ENCODE measurements around the gene CFAP52.
"Not testable (repeated sequence)": the region's sequence is repeated elsewhere in the genome, so short reads cannot be mapped to it uniquely, and the experiment has no call there.

The CFAP52 gene

DNA sequence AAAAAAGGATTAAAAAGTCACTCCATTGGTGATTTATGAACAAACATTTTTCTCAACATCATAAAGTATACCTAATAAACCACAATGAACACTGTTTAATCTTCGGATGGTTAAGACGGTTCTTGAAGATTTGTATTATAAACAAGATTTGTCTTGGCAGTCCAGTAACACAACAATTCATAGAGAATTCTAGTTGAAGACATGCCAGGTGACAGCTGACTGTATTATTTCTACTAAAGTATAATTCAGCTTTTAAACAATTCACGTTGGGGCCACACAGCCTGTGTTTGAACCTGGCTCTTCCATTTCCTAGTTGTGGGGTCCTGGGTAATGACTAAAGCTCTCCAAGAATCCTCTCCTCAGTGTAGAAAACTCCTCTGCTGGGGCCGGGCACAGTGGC, 22.8 kb upstream of the CFAP52 start:
- no peak for DNase-seq
- Histone ChIP-seq H3K4me1 (ENCODE audit: low read length) (no peaks in the 10 kb centered on the region), H3K27ac (ENCODE audit: low read length) (no peak overlapping the region), H3F3A (ENCODE audit: insufficient read depth, low read length) (no peaks in the 10 kb centered on the region), H2AFZ (ENCODE audit: low read length) (no peak overlapping the region), H3K36me3 (replicated peaks; ENCODE audit: insufficient read depth, low read length) (no peaks in the 10 kb centered on the region), H3K27me3 (replicated peaks; ENCODE audit: insufficient read depth, low read length) (no peaks in the 10 kb centered on the region), H3K79me2 (ENCODE audit: low read length) (no peaks in the 10 kb centered on the region), H3K9ac (ENCODE audit: low read length) (no peak overlapping the region), H3K9me3 (replicated peaks; ENCODE audit: insufficient read depth, low read length) (no peaks in the 10 kb centered on the region), H3K4me2 (ENCODE audit: low read depth, low read length) (no peak overlapping the region), H3K4me3 (ENCODE audit: low read length) (no peak overlapping the region), H4K20me1 (ENCODE audit: insufficient read depth, low read length) (no peaks in the 10 kb centered on the region), H3K9me2 (replicated peaks; ENCODE audit: insufficient read depth, low read length) (no peaks in the 10 kb centered on the region)
- TF ChIP-seq, protein P1, sequence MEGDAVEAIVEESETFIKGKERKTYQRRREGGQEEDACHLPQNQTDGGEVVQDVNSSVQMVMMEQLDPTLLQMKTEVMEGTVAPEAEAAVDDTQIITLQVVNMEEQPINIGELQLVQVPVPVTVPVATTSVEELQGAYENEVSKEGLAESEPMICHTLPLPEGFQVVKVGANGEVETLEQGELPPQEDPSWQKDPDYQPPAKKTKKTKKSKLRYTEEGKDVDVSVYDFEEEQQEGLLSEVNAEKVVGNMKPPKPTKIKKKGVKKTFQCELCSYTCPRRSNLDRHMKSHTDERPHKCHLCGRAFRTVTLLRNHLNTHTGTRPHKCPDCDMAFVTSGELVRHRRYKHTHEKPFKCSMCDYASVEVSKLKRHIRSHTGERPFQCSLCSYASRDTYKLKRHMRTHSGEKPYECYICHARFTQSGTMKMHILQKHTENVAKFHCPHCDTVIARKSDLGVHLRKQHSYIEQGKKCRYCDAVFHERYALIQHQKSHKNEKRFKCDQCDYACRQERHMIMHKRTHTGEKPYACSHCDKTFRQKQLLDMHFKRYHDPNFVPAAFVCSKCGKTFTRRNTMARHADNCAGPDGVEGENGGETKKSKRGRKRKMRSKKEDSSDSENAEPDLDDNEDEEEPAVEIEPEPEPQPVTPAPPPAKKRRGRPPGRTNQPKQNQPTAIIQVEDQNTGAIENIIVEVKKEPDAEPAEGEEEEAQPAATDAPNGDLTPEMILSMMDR (IDR thresholded peaks at IDR 0.05; ENCODE audit: low read length): no peak
- TF ChIP-seq EZH2 (optimal IDR thresholded peaks at IDR 0.05; ENCODE audit: low read depth, low read length) (no peak), EZH2phosphoT487 (IDR thresholded peaks at IDR 0.05; ENCODE audit: low read length) (no peak)

GRCh38 chr17:9554715-9555114, 21.7 kb upstream of the CFAP52 start:
- peak; percentile 44 for DNase-seq
- H3K9me3 ChIP-seq (replicated peaks; ENCODE audit: insufficient read depth, low read length); H2AFZ ChIP-seq (ENCODE audit: low read length); H3K9ac ChIP-seq (ENCODE audit: low read length); H3K4me1 ChIP-seq (ENCODE audit: low read length); H3K79me2 ChIP-seq (ENCODE audit: low read length); H3K27ac ChIP-seq (ENCODE audit: low read length); H3K36me3 ChIP-seq (replicated peaks; ENCODE audit: insufficient read depth, low read length); H3K9me2 ChIP-seq (replicated peaks; ENCODE audit: insufficient read depth, low read length); H3K27me3 ChIP-seq (replicated peaks; ENCODE audit: insufficient read depth, low read length); H4K20me1 ChIP-seq (ENCODE audit: insufficient read depth, low read length); H3K4me3 ChIP-seq (ENCODE audit: low read length); H3F3A ChIP-seq (ENCODE audit: insufficient read depth, low read length); H3K4me2 ChIP-seq (ENCODE audit: low read depth, low read length): not testable (repeated sequence)
- TF ChIP-seq, protein P1 (IDR thresholded peaks at IDR 0.05; ENCODE audit: low read length): peak; percentile 26

GRCh38 chr17:9557161-9557755, 19.2 kb upstream of the CFAP52 start:
- H3K9me2 ChIP-seq (replicated peaks; ENCODE audit: insufficient read depth, low read length): no peaks in the 10 kb centered on the region
- no peaks in the 10 kb centered on the region for H3K27me3 ChIP-seq (replicated peaks; ENCODE audit: insufficient read depth, low read length)
- TF ChIP-seq, protein P1 (IDR thresholded peaks at IDR 0.05; ENCODE audit: low read length): no peak
- TF ChIP-seq EZH2 (optimal IDR thresholded peaks at IDR 0.05; ENCODE audit: low read depth, low read length): no peak
- TF ChIP-seq EZH2phosphoT487 (IDR thresholded peaks at IDR 0.05; ENCODE audit: low read length): no peak
- H3K27ac ChIP-seq (ENCODE audit: low read length): no peak overlapping the region
- H3K36me3 ChIP-seq (replicated peaks; ENCODE audit: insufficient read depth, low read length): no peaks in the 10 kb centered on the region
- H2AFZ ChIP-seq (ENCODE audit: low read length): no peak overlapping the region
- no peaks in the 10 kb centered on the region for H4K20me1 ChIP-seq (ENCODE audit: insufficient read depth, low read length)
- 0 out of 2 replicates have a peak, but pooled peaks cover 2% of the 10 kb centered on the region for H3K79me2 ChIP-seq (ENCODE audit: low read length)
- H3K4me2 ChIP-seq (ENCODE audit: low read depth, low read length): no peak overlapping the region
- H3K9ac ChIP-seq (ENCODE audit: low read length): no peak overlapping the region
- H3F3A ChIP-seq (ENCODE audit: insufficient read depth, low read length): no peaks in the 10 kb centered on the region
- no peak overlapping the region for H3K4me3 ChIP-seq (ENCODE audit: low read length)
- H3K4me1 ChIP-seq (ENCODE audit: low read length): no peaks in the 10 kb centered on the region
- DNase-seq: no peak
- H3K9me3 ChIP-seq (replicated peaks; ENCODE audit: insufficient read depth, low read length): no peaks in the 10 kb centered on the region
